Suprapubic skin (tissue), 4 donors: Measurements from ENCODE around the gene ZCCHC3. TPM values are rescaled to one million over a fixed set of nuclear protein-coding genes. Genes with fewer than 3 reads are reported as not detected.

Experiments
- DNase-seq, 2 donors: peaks; one replicate each; pipeline ENCODE4 v3.0.0-alpha.2; 2019; ENCODE audit warnings: low spot score in 2 of 2
- H3K27ac ChIP-seq: fragments of 200-600 bp; sonication (generic); one replicate; pipeline ENCODE4 v1.5.1; 2019
- H3K27me3 ChIP-seq: fragments of 200-600 bp; sonication (generic); one replicate; pipeline ENCODE4 v1.5.1; 2019
- H3K36me3 ChIP-seq: fragments of 200-600 bp; sonication (generic); one replicate; pipeline ENCODE4 v1.5.1; 2019
- H3K4me1 ChIP-seq: fragments of 200-600 bp; sonication (generic); one replicate; pipeline ENCODE4 v1.5.1; 2019
- H3K4me3 ChIP-seq: fragments of 200-600 bp; sonication (generic); one replicate; pipeline ENCODE4 v1.5.1; 2019; ENCODE audit warnings: mild to moderate bottlenecking
- H3K9me3 ChIP-seq: fragments of 200-600 bp; sonication (generic); one replicate; pipeline ENCODE4 v1.5.1; 2019
- CTCF ChIP-seq, 2 donors: fragments of 200-600 bp in 1 of 2; fragments of 450-650 bp in 1 of 2; sonication (generic) in 1 of 2; IDR thresholded peaks; one replicate each; pipeline ENCODE4 v1.5.1; 2016 to 2019; ENCODE audit warnings: antibody characterized with exemption in 2 of 2, mild to moderate bottlenecking in 1 of 2, moderate library complexity in 1 of 2
- EP300 ChIP-seq: sonication (generic); formaldehyde crosslinking; IDR thresholded peaks from one replicate; pipeline ENCODE4 v1.6.1; 2017; ENCODE audit warnings: antibody characterized with exemption
- POLR2A ChIP-seq, 2 donors: fragments of 450-650 bp; IDR thresholded peaks; one replicate each; pipeline ENCODE4 v1.6.1; 2017; ENCODE audit warnings: antibody characterized with exemption in 2 of 2, mild to moderate bottlenecking in 2 of 2, moderate library complexity in 2 of 2
- POLR2AphosphoS5 ChIP-seq, 3 donors: sonication (generic); formaldehyde crosslinking; IDR thresholded peaks; one replicate each; pipeline ENCODE4 v1.6.1; 2017; ENCODE audit warnings: antibody characterized with exemption in 3 of 3
- WGBS: methylation state at CpG from one replicate; pipeline ENCODE4 v1.1.5; 2018; 5-methylcytosine and 5-hydroxymethylcytosine counted together
- total RNA-seq, 4 donors: library from RNA; depleted of rRNA; stranded (reverse); fragments of >200 nt; gene quantifications; one replicate each; pipeline ENCODE4 v1.1.0, GENCODE V29; 2016

The ZCCHC3 gene
- total RNA-seq, 4 donors from 2014 or later, result 8.1 to 11.2 (median 8.8) TPM

- Histone ChIP-seq H3K27ac (no peak overlapping the region), H3K27me3 (no peaks in the 10 kb centered on the region), H3K4me3 (no peak overlapping the region), H3K9me3 (no peaks in the 10 kb centered on the region), H3K36me3 (peaks cover 3% of the 10 kb centered on the region), H3K4me1 (peaks cover 13% of the 10 kb centered on the region)
- peak in 1 of 2 donors; percentile 4 for DNase-seq
- no peak for TF ChIP-seq EP300
- TF ChIP-seq POLR2AphosphoS5 (IDR thresholded peaks at IDR 0.05), result no peak
- no peak for TF ChIP-seq CTCF (IDR thresholded peaks at IDR 0.05)
- TF ChIP-seq POLR2A (IDR thresholded peaks at IDR 0.05), result no peak
- WGBS, result 71% methylated on average over 2 of the region's 2 CpGs
Measured at GRCh38 chr20:286508-286907, 10.9 kb upstream of the ZCCHC3 start.

GRCh38 chr20:288956-289692, 8.2 kb upstream of the ZCCHC3 start:
- no peak for TF ChIP-seq CTCF (IDR thresholded peaks at IDR 0.05)
- peaks cover 13% of the 10 kb centered on the region for H3K4me1 ChIP-seq
- DNase-seq, result no peak
- WGBS, result 88% methylated on average over 3 of the region's 3 CpGs
- no peaks in the 10 kb centered on the region for H3K27me3 ChIP-seq
- H3K27ac ChIP-seq, result no peak overlapping the region
- H3K4me3 ChIP-seq, result no peak overlapping the region
- no peaks in the 10 kb centered on the region for H3K9me3 ChIP-seq
- no peaks in the 10 kb centered on the region for H3K36me3 ChIP-seq

GRCh38 chr20:289693-290083, 7.7 kb upstream of the ZCCHC3 start:
- no peaks in the 10 kb centered on the region for H3K9me3 ChIP-seq
- WGBS, result 49% methylated on average over 2 of the region's 2 CpGs

GRCh38 chr20:290084-290831, 7.1 kb upstream of the ZCCHC3 start, which contains the start of gene C20orf96:
Gene C20orf96 (minus strand): TSS chr20:290750. CDS start chr20:290610, 140 bp downstream.
- peak within 1 kb of the TSS; percentile 61 for H3K4me3 ChIP-seq
- H3K27ac ChIP-seq, result peak within 1 kb of the TSS; percentile 72
- under 1% methylated on average over 43 of the region's 43 CpGs for WGBS
- DNase-seq, result peak; percentile 94
- H3K27me3 ChIP-seq, result no peaks in the 10 kb centered on the region
- H3K9me3 ChIP-seq, result no peaks in the 10 kb centered on the region
- no peaks in the 10 kb centered on the region for H3K36me3 ChIP-seq
- TF ChIP-seq CTCF (IDR thresholded peaks at IDR 0.05) (peak in 1 of 2 donors; percentile 31), EP300 (no peak)
- peaks cover 13% of the 10 kb centered on the region for H3K4me1 ChIP-seq

More at GRCh38 chr20:289693-290083, 7.7 kb upstream of the ZCCHC3 start:
- no peak for DNase-seq
- H3K27ac ChIP-seq, result peak overlapping the region; percentile 72
- H3K36me3 ChIP-seq, result no peaks in the 10 kb centered on the region
- TF ChIP-seq POLR2A (IDR thresholded peaks at IDR 0.05), result no peak
- TF ChIP-seq CTCF (IDR thresholded peaks at IDR 0.05), result no peak
- TF ChIP-seq EP300, result no peak
- TF ChIP-seq POLR2AphosphoS5 (IDR thresholded peaks at IDR 0.05), result no peak
- H3K27me3 ChIP-seq, result no peaks in the 10 kb centered on the region
- peak overlapping the region; percentile 61 for H3K4me3 ChIP-seq
- H3K4me1 ChIP-seq, result peaks cover 13% of the 10 kb centered on the region

- Histone ChIP-seq H3K27me3 (no peaks in the 10 kb centered on the region), H3K27ac (no peak overlapping the region), H3K36me3 (no peaks in the 10 kb centered on the region), H3K4me3 (no peak overlapping the region), H3K4me1 (peaks cover 35% of the 10 kb centered on the region), H3K9me3 (no peaks in the 10 kb centered on the region)
- no peak for DNase-seq
- 93% methylated on average over 5 of the region's 5 CpGs for WGBS
- TF ChIP-seq EP300, result no peak
- no peak for TF ChIP-seq POLR2A (IDR thresholded peaks at IDR 0.05)
- TF ChIP-seq CTCF (IDR thresholded peaks at IDR 0.05), result no peak
- TF ChIP-seq POLR2AphosphoS5 (IDR thresholded peaks at IDR 0.05), result no peak
Measured at GRCh38 chr20:294602-295001, 2.8 kb upstream of the ZCCHC3 start.
